ENCODE results near the gene TTC9C. TPM values are rescaled to one million over a fixed set of nuclear protein-coding genes. Genes with fewer than 3 reads are reported as not detected.
A peak's percentile ranks its signal among the peaks of the same experiment; 100 is the strongest.

TTC9C gene
- total and polyA plus RNA-seq, 9 donors: 27.1 to 35.4 (median 29.4) TPM

DNA sequence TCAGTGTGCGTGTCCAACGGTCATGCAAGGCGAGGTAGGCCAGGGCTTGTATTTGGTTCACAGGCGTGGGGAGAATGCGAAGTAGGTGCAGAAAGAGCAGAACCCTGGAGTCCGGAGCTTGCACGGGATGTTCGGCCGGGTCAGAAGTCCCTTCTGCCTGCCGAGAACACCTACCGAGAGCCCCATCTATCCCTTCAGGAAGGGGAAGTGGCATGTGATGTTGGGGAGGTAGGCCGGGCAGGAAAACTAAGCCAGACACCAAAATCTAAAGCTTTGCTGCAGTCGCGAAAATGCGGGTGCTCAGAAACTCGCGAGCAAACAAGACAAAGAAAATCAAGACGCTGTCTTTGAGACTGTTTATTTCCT lies 42.5 kb downstream of the TTC9C start:
- H3K9me3 ChIP-seq (replicated peaks; ENCODE audit: control insufficient read depth, low read depth, low read length): no peaks in the 10 kb centered on the region
- H3K36me3 ChIP-seq (ENCODE audit: control insufficient read depth, insufficient read depth, low read length): peaks cover 30% of the 10 kb centered on the region
- H3K4me3 ChIP-seq (ENCODE audit: low read length): peak overlapping the region; percentile 90
- peak overlapping the region; percentile 98 for H3K27ac ChIP-seq (ENCODE audit: low read length)
- WGBS (ENCODE audit: insufficient coverage): 0% methylated on average over 3 of the region's 18 CpGs
- no peak for DNase-seq
- H3K4me1 ChIP-seq (ENCODE audit: control insufficient read depth, insufficient read depth, low read length): peaks cover 20% of the 10 kb centered on the region
- H3K27me3 ChIP-seq (ENCODE audit: control insufficient read depth, insufficient read depth, low read length): no peaks in the 10 kb centered on the region

GRCh38 chr11:62771144-62772021 lies 43.1 kb downstream of the TTC9C start, which contains the start of gene TAF6L:
Gene TAF6L (plus strand): TSS chr11:62771396. CDS start chr11:62775784, 4,388 bp downstream.
- under 1% methylated on average over 42 of the region's 60 CpGs for WGBS (ENCODE audit: insufficient coverage)
- peaks cover 20% of the 10 kb centered on the region for H3K4me1 ChIP-seq (ENCODE audit: control insufficient read depth, insufficient read depth, low read length)
- peak within 1 kb of the TSS; percentile 98 for H3K27ac ChIP-seq (ENCODE audit: low read length)
- H3K4me3 ChIP-seq (ENCODE audit: low read length): peak within 1 kb of the TSS; percentile 90
- no peaks in the 10 kb centered on the region for H3K27me3 ChIP-seq (ENCODE audit: control insufficient read depth, insufficient read depth, low read length)
- DNase-seq: peak; percentile 99
- H3K9me3 ChIP-seq (replicated peaks; ENCODE audit: control insufficient read depth, low read depth, low read length): no peaks in the 10 kb centered on the region
- peaks cover 31% of the 10 kb centered on the region for H3K36me3 ChIP-seq (ENCODE audit: control insufficient read depth, insufficient read depth, low read length)

- H3K4me3 ChIP-seq (ENCODE audit: low read length): no peak overlapping the region
- no peak for DNase-seq
- WGBS (ENCODE audit: insufficient coverage): 92% methylated on average over 5 of the region's 6 CpGs
- peaks cover 32% of the 10 kb centered on the region for H3K36me3 ChIP-seq (ENCODE audit: control insufficient read depth, insufficient read depth, low read length)
- H3K4me1 ChIP-seq (ENCODE audit: control insufficient read depth, insufficient read depth, low read length): peaks cover 20% of the 10 kb centered on the region
- no peaks in the 10 kb centered on the region for H3K9me3 ChIP-seq (replicated peaks; ENCODE audit: control insufficient read depth, low read depth, low read length)
- no peaks in the 10 kb centered on the region for H3K27me3 ChIP-seq (ENCODE audit: control insufficient read depth, insufficient read depth, low read length)
- H3K27ac ChIP-seq (ENCODE audit: low read length): no peak overlapping the region
Observed at GRCh38 chr11:62774407-62774806, 46.1 kb downstream of the TTC9C start.

- Histone ChIP-seq H3K27me3 (ENCODE audit: control insufficient read depth, insufficient read depth, low read length) (no peaks in the 10 kb centered on the region), H3K4me1 (ENCODE audit: control insufficient read depth, insufficient read depth, low read length) (peaks cover 8% of the 10 kb centered on the region), H3K4me3 (ENCODE audit: low read length) (no peak overlapping the region), H3K9me3 (replicated peaks; ENCODE audit: control insufficient read depth, low read depth, low read length) (no peaks in the 10 kb centered on the region), H3K27ac (ENCODE audit: low read length) (no peak overlapping the region), H3K36me3 (ENCODE audit: control insufficient read depth, insufficient read depth, low read length) (peaks cover 34% of the 10 kb centered on the region)
- 90% methylated on average over 16 of the region's 17 CpGs for WGBS (ENCODE audit: insufficient coverage)
- DNase-seq: no peak
Observed at GRCh38 chr11:62775646-62776045, 47.4 kb downstream of the TTC9C start.

DNA sequence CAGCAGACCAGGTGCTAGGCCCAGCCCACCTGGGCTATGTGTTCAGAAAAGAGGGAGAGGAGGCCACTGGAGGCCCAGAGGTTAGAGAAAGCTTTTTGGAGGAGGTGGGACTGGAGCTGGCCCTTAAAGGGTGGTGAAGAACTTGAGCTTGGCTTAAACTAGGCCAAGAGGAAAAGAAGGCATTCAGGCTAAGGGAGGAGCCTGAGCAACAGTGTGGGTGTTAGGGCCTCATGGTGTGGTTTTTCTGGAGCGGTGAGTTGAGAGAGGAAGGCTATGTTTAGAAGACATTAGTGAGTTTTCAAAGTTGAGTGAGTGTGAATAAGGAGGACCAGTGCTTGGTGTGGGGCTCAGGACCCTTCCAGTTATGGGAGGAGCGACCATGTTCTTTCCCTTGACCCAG lies 49.1 kb downstream of the TTC9C start:
- WGBS (ENCODE audit: insufficient coverage): 100% methylated on average over 1 of the region's 2 CpGs
- DNase-seq: no peak
- no peaks in the 10 kb centered on the region for H3K4me1 ChIP-seq (ENCODE audit: control insufficient read depth, insufficient read depth, low read length)
- H3K36me3 ChIP-seq (ENCODE audit: control insufficient read depth, insufficient read depth, low read length): peaks cover 42% of the 10 kb centered on the region
- no peak overlapping the region for H3K4me3 ChIP-seq (ENCODE audit: low read length)
- H3K27me3 ChIP-seq (ENCODE audit: control insufficient read depth, insufficient read depth, low read length): no peaks in the 10 kb centered on the region
- no peaks in the 10 kb centered on the region for H3K9me3 ChIP-seq (replicated peaks; ENCODE audit: control insufficient read depth, low read depth, low read length)
- H3K27ac ChIP-seq (ENCODE audit: low read length): no peak overlapping the region

- no peak overlapping the region for H3K4me3 ChIP-seq (ENCODE audit: low read length)
- no peak for DNase-seq
- H3K27me3 ChIP-seq (ENCODE audit: control insufficient read depth, insufficient read depth, low read length): no peaks in the 10 kb centered on the region
- no peaks in the 10 kb centered on the region for H3K4me1 ChIP-seq (ENCODE audit: control insufficient read depth, insufficient read depth, low read length)
- H3K27ac ChIP-seq (ENCODE audit: low read length): no peak overlapping the region
- WGBS (ENCODE audit: insufficient coverage): 81% methylated on average over 3 of the region's 3 CpGs
- H3K9me3 ChIP-seq (replicated peaks; ENCODE audit: control insufficient read depth, low read depth, low read length): no peaks in the 10 kb centered on the region
- H3K36me3 ChIP-seq (ENCODE audit: control insufficient read depth, insufficient read depth, low read length): peaks cover 46% of the 10 kb centered on the region
Observed at GRCh38 chr11:62778441-62778840, 50.2 kb downstream of the TTC9C start.

- peaks cover 29% of the 10 kb centered on the region for H3K36me3 ChIP-seq (ENCODE audit: control insufficient read depth, insufficient read depth, low read length)
- peaks cover 6% of the 10 kb centered on the region for H3K4me1 ChIP-seq (ENCODE audit: control insufficient read depth, insufficient read depth, low read length)
- WGBS (ENCODE audit: insufficient coverage): 100% methylated on average over 4 of the region's 7 CpGs
- H3K27me3 ChIP-seq (ENCODE audit: control insufficient read depth, insufficient read depth, low read length): no peaks in the 10 kb centered on the region
- DNase-seq: no peak
- no peaks in the 10 kb centered on the region for H3K9me3 ChIP-seq (replicated peaks; ENCODE audit: control insufficient read depth, low read depth, low read length)
- no peak overlapping the region for H3K27ac ChIP-seq (ENCODE audit: low read length)
- H3K4me3 ChIP-seq (ENCODE audit: low read length): no peak overlapping the region
Observed at GRCh38 chr11:62782753-62783152, 54.5 kb downstream of the TTC9C start.

- Histone ChIP-seq H3K4me1 (ENCODE audit: control insufficient read depth, insufficient read depth, low read length) (peaks cover 27% of the 10 kb centered on the region), H3K36me3 (ENCODE audit: control insufficient read depth, insufficient read depth, low read length) (peaks cover 36% of the 10 kb centered on the region)
- under 1% methylated on average over 50 of the region's 51 CpGs for WGBS (ENCODE audit: insufficient coverage)
Observed at GRCh38 chr11:62786318-62787004, 58.2 kb downstream of the TTC9C start.

DNA sequence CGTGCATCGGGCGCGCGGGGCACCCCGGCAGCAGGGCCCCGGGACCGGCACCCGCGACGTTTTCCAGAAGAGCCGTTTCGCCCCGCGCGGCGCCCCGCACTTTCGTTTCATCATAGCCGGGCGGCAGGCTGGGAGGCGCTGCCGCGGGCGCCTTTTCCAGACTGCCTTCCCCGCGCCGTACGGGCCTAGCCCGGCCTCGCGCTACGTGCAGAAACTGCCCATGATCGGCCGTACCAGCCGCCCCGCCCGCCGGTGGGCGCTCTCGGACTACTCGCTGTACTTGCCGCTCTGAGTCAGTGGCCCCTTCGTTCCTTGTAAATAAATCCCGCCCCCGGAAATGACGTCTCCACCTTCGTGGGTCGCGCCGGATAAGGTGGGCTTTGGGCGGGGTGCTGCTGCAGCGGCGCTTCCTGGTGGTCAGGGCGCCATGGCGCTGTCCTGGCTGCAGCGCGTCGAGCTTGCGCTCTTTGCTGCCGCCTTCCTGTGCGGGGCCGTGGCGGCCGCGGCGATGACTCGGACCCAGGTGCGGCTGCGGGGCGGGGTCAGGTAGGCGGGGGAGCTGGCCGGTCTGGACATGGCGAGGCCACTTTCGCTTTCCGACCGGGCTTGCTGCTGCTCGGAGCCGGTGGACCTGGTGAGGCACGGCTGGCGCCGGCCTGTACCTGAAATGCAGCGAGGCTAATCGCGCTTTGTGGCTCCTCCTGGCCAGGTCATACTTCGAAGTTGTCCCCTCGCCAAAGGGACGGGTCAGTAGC lies 58.9 kb downstream of the TTC9C start, which contains the start of gene TMEM179B:
TSS of gene TMEM179B (plus strand) at position 398 of the 755 bp plus-strand sequence. CDS start at position 428, 30 bp downstream.
- Histone ChIP-seq H3K4me1 (ENCODE audit: control insufficient read depth, insufficient read depth, low read length) (peaks cover 28% of the 10 kb centered on the region), H3K9me3 (replicated peaks; ENCODE audit: control insufficient read depth, low read depth, low read length) (no peaks in the 10 kb centered on the region), H3K27ac (ENCODE audit: low read length) (peak within 1 kb of the TSS; percentile 93), H3K27me3 (ENCODE audit: control insufficient read depth, insufficient read depth, low read length) (no peaks in the 10 kb centered on the region), H3K4me3 (ENCODE audit: low read length) (peak within 1 kb of the TSS; percentile 88), H3K36me3 (ENCODE audit: control insufficient read depth, insufficient read depth, low read length) (peaks cover 32% of the 10 kb centered on the region)
- under 1% methylated on average over 88 of the region's 88 CpGs for WGBS (ENCODE audit: insufficient coverage)
- peak; percentile 99 for DNase-seq

More at GRCh38 chr11:62786318-62787004, 58.2 kb downstream of the TTC9C start:
- H3K9me3 ChIP-seq (replicated peaks; ENCODE audit: control insufficient read depth, low read depth, low read length): no peaks in the 10 kb centered on the region
- H3K4me3 ChIP-seq (ENCODE audit: low read length): peak overlapping the region; percentile 88
- peak overlapping the region; percentile 93 for H3K27ac ChIP-seq (ENCODE audit: low read length)
- peak; percentile 95 for DNase-seq
- H3K27me3 ChIP-seq (ENCODE audit: control insufficient read depth, insufficient read depth, low read length): no peaks in the 10 kb centered on the region
